Stimulated activated CD4-positive, alpha-beta T cell treated with anti-CD3 and anti-CD28 coated beads, TNF-alpha, amount 100 ng/mL, for 48 hours (primary cell): ENCODE results near the gene GASK1A.

Experiments used
- DNase-seq, 3 donors: peaks; one replicate each; pipeline ENCODE4 v3.0.0-alpha.2; 2020; ENCODE audit warnings: low read depth in 3 of 3

GASK1A gene

GRCh38 chr3:43013256-43013655 is 34.1 kb downstream of the GASK1A start:
- no peak for DNase-seq

- no peak for DNase-seq
Observed at GRCh38 chr3:43013743-43014155, 34.6 kb downstream of the GASK1A start.

GRCh38 chr3:43014241-43014640 is 35.1 kb downstream of the GASK1A start:
- no peak for DNase-seq

GRCh38 chr3:43014956-43015355 is 35.8 kb downstream of the GASK1A start:
- DNase-seq, result no peak

- DNase-seq, result no peak
Observed at GRCh38 chr3:43015572-43015971, 36.5 kb downstream of the GASK1A start.

- DNase-seq, result no peak
Observed at GRCh38 chr3:43015991-43016865, 37.1 kb downstream of the GASK1A start.

GRCh38 chr3:43017004-43017403 is 37.9 kb downstream of the GASK1A start:
- no peak for DNase-seq

GRCh38 chr3:43017593-43018195 is 38.6 kb downstream of the GASK1A start:
- DNase-seq, result no peak

GRCh38 chr3:43018246-43018645 is 39.1 kb downstream of the GASK1A start:
- DNase-seq, result no peak

- no peak for DNase-seq
Observed at GRCh38 chr3:43019006-43019809, 40.1 kb downstream of the GASK1A start.

- no peak for DNase-seq
Observed at GRCh38 chr3:43019826-43020225, 40.7 kb downstream of the GASK1A start.

- no peak for DNase-seq
Observed at GRCh38 chr3:43021186-43021585, 42.1 kb downstream of the GASK1A start.

- no peak for DNase-seq
Observed at GRCh38 chr3:43022121-43022520, 43.0 kb downstream of the GASK1A start.

- DNase-seq, result no peak
Observed at GRCh38 chr3:43023066-43023465, 44.0 kb downstream of the GASK1A start.

GRCh38 chr3:43023746-43024145 is 44.6 kb downstream of the GASK1A start:
- no peak for DNase-seq

GRCh38 chr3:43024181-43024885 is 45.2 kb downstream of the GASK1A start:
- peak in 2 of 3 donors; percentile 6 to 21 for DNase-seq

- no peak for DNase-seq
Observed at GRCh38 chr3:43025423-43025822, 46.3 kb downstream of the GASK1A start.

- DNase-seq, result no peak
Observed at GRCh38 chr3:43028001-43028400, 48.9 kb downstream of the GASK1A start.

GRCh38 chr3:43028678-43029490 is 49.8 kb downstream of the GASK1A start:
- DNase-seq, result no peak

GRCh38 chr3:43030162-43030935 is 51.2 kb downstream of the GASK1A start:
- no peak for DNase-seq
